Lower leg skin (tissue), 3 donors: ENCODE measurements around the gene FIBCD1.

Experiments
- CTCF ChIP-seq, 3 donors: fragments of 450-650 bp; IDR thresholded peaks; one replicate each; pipeline ENCODE4 v1.5.1; 2016; ENCODE audit warnings: antibody characterized with exemption in 3 of 3, mild to moderate bottlenecking in 3 of 3, moderate library complexity in 2 of 3
- POLR2A ChIP-seq, 2 donors: fragments of 450-650 bp; IDR thresholded peaks; one replicate each; pipeline ENCODE4 v1.6.1; 2016 to 2017; ENCODE audit warnings: antibody characterized with exemption in 2 of 2, mild to moderate bottlenecking in 1 of 2, moderate library complexity in 1 of 2

GRCh38 chr9:130957451-130958203 lies 18.6 kb upstream of the FIBCD1 start:
- TF ChIP-seq CTCF (IDR thresholded peaks at IDR 0.05) (no peak), POLR2A (IDR thresholded peaks at IDR 0.05) (no peak)
